HS-5 (cell line): ENCODE measurements around the gene NBAS.
"Not testable (repeated sequence)": the region's sequence is repeated elsewhere in the genome, so short reads cannot be mapped to it uniquely, and the experiment has no call there.

Source experiments
- DNase-seq: peaks from one replicate; pipeline ENCODE4 v3.0.0-alpha.2; 2012; ENCODE audit warnings: low read depth

NBAS gene

GRCh38 chr2:15460112-15460620 is 101.0 kb downstream of the NBAS start:
- DNase-seq: no peak

GRCh38 chr2:15458277-15458676 is 102.9 kb downstream of the NBAS start:
- DNase-seq: no peak

GRCh38 chr2:15457868-15458267 is 103.3 kb downstream of the NBAS start:
- DNase-seq: no peak

GRCh38 chr2:15456352-15456751 is 104.8 kb downstream of the NBAS start:
- no peak for DNase-seq

GRCh38 chr2:15450808-15451207 is 110.3 kb downstream of the NBAS start:
- DNase-seq: no peak

- no peak for DNase-seq
Observed at GRCh38 chr2:15449556-15450236, 111.4 kb downstream of the NBAS start.

GRCh38 chr2:15448250-15448839 is 112.8 kb downstream of the NBAS start:
- DNase-seq: no peak

GRCh38 chr2:15447381-15447780 is 113.8 kb downstream of the NBAS start:
- DNase-seq: no peak

- DNase-seq: no peak
Observed at GRCh38 chr2:15446961-15447360, 114.2 kb downstream of the NBAS start.

GRCh38 chr2:15445891-15446562 is 115.1 kb downstream of the NBAS start:
- DNase-seq: no peak

- DNase-seq: not testable (repeated sequence)
Observed at GRCh38 chr2:15439768-15440524, 121.2 kb downstream of the NBAS start.

- DNase-seq: not testable (repeated sequence)
Observed at GRCh38 chr2:15439366-15439765, 121.8 kb downstream of the NBAS start.

GRCh38 chr2:15436195-15436594 is 124.9 kb downstream of the NBAS start:
- no peak for DNase-seq

- DNase-seq: no peak
Observed at GRCh38 chr2:15435474-15435873, 125.7 kb downstream of the NBAS start.

GRCh38 chr2:15432642-15433256 is 128.4 kb downstream of the NBAS start:
- DNase-seq: no peak

- no peak for DNase-seq
Observed at GRCh38 chr2:15429032-15429431, 132.1 kb downstream of the NBAS start.

- DNase-seq: no peak
Observed at GRCh38 chr2:15427987-15428386, 133.1 kb downstream of the NBAS start.

GRCh38 chr2:15426606-15427005 is 134.5 kb downstream of the NBAS start:
- DNase-seq: no peak

- DNase-seq: no peak
Observed at GRCh38 chr2:15425712-15426111, 135.4 kb downstream of the NBAS start.

GRCh38 chr2:15421753-15422152 is 139.4 kb downstream of the NBAS start:
- no peak for DNase-seq

- no peak for DNase-seq
Observed at GRCh38 chr2:15415748-15416147, 145.4 kb downstream of the NBAS start.

- DNase-seq: no peak
Observed at GRCh38 chr2:15412779-15413178, 148.4 kb downstream of the NBAS start.
